Vagina (tissue), 2 donors: ENCODE results near the gene MXD3.

Experiments used
- CTCF ChIP-seq, 3 experiments: fragments of 450-650 bp in 2 of 3; fragments of 200-600 bp in 1 of 3; sonication (generic) in 1 of 3; IDR thresholded peaks; one replicate each; pipeline ENCODE4 v1.5.1; 2017 to 2019; ENCODE audit warnings: antibody characterized with exemption in 3 of 3, mild to moderate bottlenecking in 2 of 3, moderate library complexity in 2 of 3
- POLR2A ChIP-seq, 2 donors: fragments of 450-650 bp; IDR thresholded peaks; one replicate each; pipeline ENCODE4 v1.6.1; 2017; ENCODE audit warnings: antibody characterized with exemption in 2 of 2, mild to moderate bottlenecking in 2 of 2, moderate library complexity in 2 of 2

- TF ChIP-seq POLR2A (IDR thresholded peaks at IDR 0.05) (no peak), CTCF (IDR thresholded peaks at IDR 0.05) (no peak)
Observed at GRCh38 chr5:177359451-177359851, 47.8 kb upstream of the MXD3 start.
